Uterus (tissue), 4 donors: ENCODE results near the gene HOXD4. TPM values are rescaled to one million over a fixed set of nuclear protein-coding genes. Genes with fewer than 3 reads are reported as not detected.

ENCODE experiments used
- DNase-seq, 2 donors: peaks; one replicate each; pipeline ENCODE4 v3.0.0-alpha.2; 2019 to 2020
- H3K27ac ChIP-seq, 2 donors: fragments of 200-600 bp; sonication (generic); 1 replicate in 1 of 2; 2 replicates in 1 of 2; pipeline ENCODE4 v1.5.1; 2016 to 2018
- H3K27me3 ChIP-seq, 2 donors: fragments of 200-600 bp; sonication (generic); one replicate each; pipeline ENCODE4 v1.5.1; 2018 to 2019; ENCODE audit warnings: control low read depth in 1 of 2
- H3K36me3 ChIP-seq, 2 donors: fragments of 200-600 bp; sonication (generic); one replicate each; pipeline ENCODE4 v1.5.1; 2019; ENCODE audit warnings: control low read depth in 1 of 2
- H3K4me1 ChIP-seq, 2 donors: fragments of 200-600 bp; sonication (generic); one replicate each; pipeline ENCODE4 v1.5.1; 2018 to 2019; ENCODE audit warnings: control low read depth in 1 of 2
- H3K4me3 ChIP-seq, 2 donors: fragments of 200-600 bp; sonication (generic); 1 replicate in 1 of 2; 2 replicates in 1 of 2; pipeline ENCODE4 v1.5.1; 2018 to 2019; ENCODE audit warnings: mild to moderate bottlenecking in 1 of 2
- H3K9me3 ChIP-seq, 2 donors: fragments of 200-600 bp; sonication (generic); one replicate each; pipeline ENCODE4 v1.5.1; 2019; ENCODE audit warnings: control low read depth in 1 of 2
- CTCF ChIP-seq, 4 experiments: fragments of 200-600 bp in 2 of 4; fragments of 450-650 bp in 2 of 4; sonication (generic) in 2 of 4; IDR thresholded peaks; one replicate each; pipeline ENCODE4 v1.5.1; 2016 to 2019; ENCODE audit warnings: antibody characterized with exemption in 4 of 4, mild to moderate bottlenecking in 2 of 4, moderate library complexity in 1 of 4
- POLR2A ChIP-seq, 2 donors: fragments of 450-650 bp; IDR thresholded peaks; one replicate each; pipeline ENCODE4 v1.6.1; 2016; ENCODE audit warnings: antibody characterized with exemption in 2 of 2, mild to moderate bottlenecking in 1 of 2, moderate library complexity in 1 of 2
- intact Hi-C: fragments of 100-400 bp; cut with DNase I; formaldehyde crosslinking; loops from one replicate; pipeline ENCODE4 v1.15.1; 2023; ENCODE audit warnings: low total_unique reads
- total RNA-seq, 4 donors: library from RNA; depleted of rRNA in 3 of 4; stranded (reverse); fragments of >200 nt in 3 of 4; gene quantifications; one replicate each; pipeline versions ENCODE4 v1.1.0 to v1.2.4, GENCODE V29; 2014 to 2023
- donor health status: DM: yes; HTN: yes; CAD: no.

The HOXD4 gene
- total RNA-seq, 4 donors from 2014 or later = 6.8 to 41.6 (median 13.0) TPM

GRCh38 chr2:176181551-176181950 is 30.2 kb downstream of the HOXD4 start:
- no peak for DNase-seq
- H3K4me3 ChIP-seq = no peak overlapping the region
- H3K27me3 ChIP-seq = no peaks in the 10 kb centered on the region
- no peaks in the 10 kb centered on the region for H3K4me1 ChIP-seq
- TF ChIP-seq POLR2A (IDR thresholded peaks at IDR 0.05) = no peak
- no peak for TF ChIP-seq CTCF (IDR thresholded peaks at IDR 0.05)
- intact Hi-C loops = no loop called here
- H3K36me3 ChIP-seq = no peaks in the 10 kb centered on the region
- H3K27ac ChIP-seq = no peak overlapping the region
- no peaks in the 10 kb centered on the region for H3K9me3 ChIP-seq

GRCh38 chr2:176182671-176183070 is 31.3 kb downstream of the HOXD4 start:
- Histone ChIP-seq H3K4me3 (no peak overlapping the region), H3K27ac (no peak overlapping the region), H3K36me3 (no peaks in the 10 kb centered on the region), H3K4me1 (no peaks in the 10 kb centered on the region), H3K27me3 (no peaks in the 10 kb centered on the region), H3K9me3 (no peaks in the 10 kb centered on the region)
- intact Hi-C loops = no loop called here
- no peak for TF ChIP-seq CTCF (IDR thresholded peaks at IDR 0.05)
- TF ChIP-seq POLR2A (IDR thresholded peaks at IDR 0.05) = no peak
- no peak for DNase-seq

- Histone ChIP-seq H3K36me3 (no peaks in the 10 kb centered on the region), H3K4me1 (peaks cover 0 to 9% of the 10 kb centered on the region in 2 donors), H3K9me3 (no peaks in the 10 kb centered on the region), H3K4me3 (no peak overlapping the region), H3K27me3 (peaks cover 0 to 4% of the 10 kb centered on the region in 2 donors), H3K27ac (no peak overlapping the region)
- TF ChIP-seq POLR2A (IDR thresholded peaks at IDR 0.05) (no peak), CTCF (IDR thresholded peaks at IDR 0.05) (no peak)
- no peak for DNase-seq
- intact Hi-C loops = no loop called here
Measured at GRCh38 chr2:176184749-176185148, 33.4 kb downstream of the HOXD4 start.

GRCh38 chr2:176186024-176186423 is 34.7 kb downstream of the HOXD4 start:
- H3K36me3 ChIP-seq = no peaks in the 10 kb centered on the region
- intact Hi-C loops = no loop called here
- H3K4me1 ChIP-seq = peaks cover 0 to 9% of the 10 kb centered on the region in 2 donors
- peaks cover 0 to 4% of the 10 kb centered on the region in 2 donors for H3K27me3 ChIP-seq
- no peak overlapping the region for H3K27ac ChIP-seq
- DNase-seq = no peak
- no peak overlapping the region for H3K4me3 ChIP-seq
- TF ChIP-seq CTCF (IDR thresholded peaks at IDR 0.05) (no peak), POLR2A (IDR thresholded peaks at IDR 0.05) (no peak)
- no peaks in the 10 kb centered on the region for H3K9me3 ChIP-seq

GRCh38 chr2:176187200-176187898 is 36.0 kb downstream of the HOXD4 start:
- no peaks in the 10 kb centered on the region for H3K9me3 ChIP-seq
- no peaks in the 10 kb centered on the region for H3K36me3 ChIP-seq
- peaks cover 0 to 4% of the 10 kb centered on the region in 2 donors for H3K27me3 ChIP-seq
- DNase-seq = no peak
- H3K27ac ChIP-seq = peak overlapping the region; percentile 74 to 79
- peak overlapping the region; percentile 69 to 82 for H3K4me3 ChIP-seq
- peaks cover 0 to 9% of the 10 kb centered on the region in 2 donors for H3K4me1 ChIP-seq
- intact Hi-C loops = no loop called here
- TF ChIP-seq CTCF (IDR thresholded peaks at IDR 0.05) = no peak
- no peak for TF ChIP-seq POLR2A (IDR thresholded peaks at IDR 0.05)
